GM12874 (cell line): ENCODE measurements around the gene SMYD2.

Experiments used
- TF ChIP-seq, protein P1 (sequence below): IDR thresholded peaks from 2 replicates; pipeline ENCODE4 v1.5.1; 2011; ENCODE audit warnings: low read depth, mild to moderate bottlenecking, control low read depth, low read length, moderate library complexity; ENCODE audit not compliant: insufficient read depth

SMYD2 gene

DNA sequence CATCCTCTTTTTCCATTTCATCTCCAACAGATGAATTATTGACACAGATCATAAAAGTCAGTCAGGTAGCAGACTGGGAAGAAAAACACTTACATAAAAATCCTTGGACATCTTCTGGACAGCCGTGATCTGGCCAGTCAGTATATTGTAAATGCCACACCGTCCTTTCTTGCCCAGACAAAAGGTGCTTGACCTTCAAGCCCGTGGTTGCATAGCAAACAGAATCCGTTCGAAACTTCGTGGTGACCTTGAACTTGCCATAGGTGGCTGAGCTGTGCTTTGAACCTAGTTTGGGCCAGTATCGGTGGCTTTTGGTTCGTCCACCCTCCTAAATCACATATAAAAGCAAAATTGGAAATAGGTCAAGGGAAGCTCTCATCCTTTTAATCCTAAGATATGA is 88.4 kb downstream of the SMYD2 start:
- TF ChIP-seq, protein P1, sequence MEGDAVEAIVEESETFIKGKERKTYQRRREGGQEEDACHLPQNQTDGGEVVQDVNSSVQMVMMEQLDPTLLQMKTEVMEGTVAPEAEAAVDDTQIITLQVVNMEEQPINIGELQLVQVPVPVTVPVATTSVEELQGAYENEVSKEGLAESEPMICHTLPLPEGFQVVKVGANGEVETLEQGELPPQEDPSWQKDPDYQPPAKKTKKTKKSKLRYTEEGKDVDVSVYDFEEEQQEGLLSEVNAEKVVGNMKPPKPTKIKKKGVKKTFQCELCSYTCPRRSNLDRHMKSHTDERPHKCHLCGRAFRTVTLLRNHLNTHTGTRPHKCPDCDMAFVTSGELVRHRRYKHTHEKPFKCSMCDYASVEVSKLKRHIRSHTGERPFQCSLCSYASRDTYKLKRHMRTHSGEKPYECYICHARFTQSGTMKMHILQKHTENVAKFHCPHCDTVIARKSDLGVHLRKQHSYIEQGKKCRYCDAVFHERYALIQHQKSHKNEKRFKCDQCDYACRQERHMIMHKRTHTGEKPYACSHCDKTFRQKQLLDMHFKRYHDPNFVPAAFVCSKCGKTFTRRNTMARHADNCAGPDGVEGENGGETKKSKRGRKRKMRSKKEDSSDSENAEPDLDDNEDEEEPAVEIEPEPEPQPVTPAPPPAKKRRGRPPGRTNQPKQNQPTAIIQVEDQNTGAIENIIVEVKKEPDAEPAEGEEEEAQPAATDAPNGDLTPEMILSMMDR = no peak

DNA sequence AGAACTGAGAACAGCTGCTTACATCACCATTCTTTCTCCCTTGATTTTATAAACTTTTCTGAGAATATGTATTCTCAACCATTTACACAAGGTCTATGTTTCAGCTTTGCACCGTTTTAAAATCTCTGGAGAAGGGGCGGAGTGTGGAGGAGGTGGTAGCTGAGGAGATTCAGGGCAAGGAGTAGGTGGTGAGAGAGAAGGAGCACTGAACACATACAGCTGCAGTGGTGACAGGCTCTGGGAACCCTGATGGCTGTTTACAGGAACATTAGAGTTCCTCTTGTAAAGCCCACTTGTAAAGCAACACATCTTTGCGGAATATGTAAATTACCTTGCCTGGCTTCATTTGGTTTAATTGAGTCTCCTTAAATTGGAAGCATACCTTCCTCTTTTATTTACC is 89.7 kb downstream of the SMYD2 start:
- TF ChIP-seq, protein P1 = no peak

DNA sequence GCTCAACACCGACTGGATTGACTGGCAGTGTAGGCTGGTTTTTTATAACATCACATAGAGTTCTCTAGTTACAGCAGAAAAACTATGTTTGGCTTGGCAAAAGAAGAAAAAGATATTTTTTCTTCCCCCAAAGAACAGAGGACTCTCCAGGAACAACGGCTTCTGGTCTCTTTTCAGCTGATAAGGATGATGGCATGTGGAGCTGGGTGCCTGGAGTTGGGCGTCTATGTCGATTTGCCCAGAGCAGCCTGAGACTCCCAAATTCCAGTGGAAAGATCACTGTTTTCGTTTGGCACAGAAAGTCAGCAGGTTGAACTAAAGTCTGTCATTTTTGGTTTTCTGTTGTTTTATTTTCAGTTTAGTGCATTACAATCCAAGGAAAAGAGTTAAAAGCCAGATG is 91.1 kb downstream of the SMYD2 start:
- TF ChIP-seq, protein P1 = no peak

DNA sequence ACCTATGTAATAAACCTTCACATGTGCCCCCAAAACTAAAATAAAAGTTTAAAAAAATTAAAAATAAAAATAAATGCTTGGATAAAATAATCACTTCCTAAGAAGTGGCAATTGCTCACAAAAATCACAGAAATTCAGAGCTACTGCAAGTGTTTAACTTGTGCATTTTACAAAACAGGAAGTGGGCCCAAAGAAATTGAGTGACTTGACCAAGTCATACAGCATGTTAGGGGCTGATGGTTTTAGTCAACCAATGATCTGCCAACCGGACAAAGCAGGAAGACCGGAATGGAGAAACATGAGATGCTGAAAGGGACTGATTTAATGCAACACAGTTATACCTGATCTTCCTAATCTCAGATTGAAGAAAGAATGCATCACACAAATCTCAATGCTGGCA is 96.5 kb downstream of the SMYD2 start:
- TF ChIP-seq, protein P1 = no peak

DNA sequence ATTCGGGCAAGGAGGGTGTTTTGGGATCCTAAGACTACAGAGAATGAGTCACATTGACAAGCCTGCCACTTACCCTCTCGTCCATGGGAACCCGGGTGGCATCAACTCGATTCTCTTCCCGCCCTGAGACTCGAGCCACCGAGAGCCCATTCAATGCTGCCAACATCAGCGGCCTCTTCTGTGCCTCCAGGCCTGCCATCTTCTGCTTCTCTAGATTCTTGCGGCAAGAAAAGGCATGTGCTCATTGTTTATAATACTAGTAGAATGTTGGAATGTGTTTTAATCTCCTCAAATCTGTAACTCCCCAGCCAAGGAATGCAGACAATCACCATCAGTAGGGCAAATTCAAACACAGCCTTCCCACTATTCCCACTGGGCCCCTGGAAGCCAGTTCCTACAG is 96.9 kb downstream of the SMYD2 start:
- TF ChIP-seq, protein P1 = no peak

DNA sequence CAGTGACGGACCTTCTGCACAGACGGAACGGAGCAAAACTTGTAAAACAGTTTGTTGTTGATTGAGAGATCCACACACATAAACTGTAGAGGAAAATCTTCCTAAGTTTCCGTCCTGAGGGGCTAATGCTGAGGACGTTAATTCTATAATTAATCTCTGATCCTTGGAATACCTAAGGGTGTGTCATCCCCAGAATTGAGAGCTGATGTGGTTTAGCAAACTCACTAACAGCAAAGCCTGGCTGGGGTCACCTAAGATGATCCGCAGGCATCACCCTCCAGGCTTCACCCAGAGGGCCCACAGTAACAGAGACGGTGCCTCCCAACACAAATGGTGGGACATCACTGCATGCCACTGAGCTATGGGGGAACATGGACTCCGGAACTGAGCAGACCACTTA is 97.5 kb downstream of the SMYD2 start:
- TF ChIP-seq, protein P1 = no peak

DNA sequence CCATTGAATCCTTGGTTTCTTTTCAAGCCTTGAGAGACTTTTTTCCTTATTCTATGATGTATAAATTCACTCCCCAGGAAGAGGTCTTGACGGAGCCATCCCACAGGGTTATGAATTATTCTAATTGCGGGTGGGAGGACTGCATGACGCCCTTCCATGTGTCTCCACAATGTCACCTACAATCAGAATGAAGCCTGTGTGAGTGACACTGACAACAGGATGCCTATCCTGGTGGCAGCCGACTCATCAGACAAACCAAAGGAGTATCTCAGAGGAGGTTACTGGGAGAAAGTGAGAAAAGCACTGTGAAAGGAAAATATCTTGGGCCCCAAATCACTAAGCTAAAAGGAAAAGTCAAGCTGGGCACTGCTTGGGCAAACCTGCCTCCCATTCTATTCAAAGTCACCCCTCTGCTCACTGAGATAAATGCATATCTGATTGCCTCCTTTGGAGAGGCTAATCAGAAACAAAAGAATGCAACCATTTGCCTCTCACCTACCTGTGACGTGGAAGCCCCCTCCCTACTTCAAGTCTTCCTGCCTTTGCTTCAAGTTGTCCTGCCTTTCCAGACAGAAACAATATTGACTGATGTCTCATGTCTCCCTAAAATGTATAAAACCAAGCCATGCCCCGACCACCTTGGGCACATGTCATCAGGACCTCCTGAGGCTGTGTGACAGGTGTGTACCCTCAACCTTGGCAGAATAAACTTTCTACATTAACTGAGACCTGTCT is 98.4 kb downstream of the SMYD2 start:
- TF ChIP-seq, protein P1 = no peak
